ENCODE measurements around the gene PCLO.

Gene PCLO

GRCh38 chr7:82818171-82818570 is 344.5 kb downstream of the PCLO start:
- no peak for DNase-seq (ENCODE audit: low spot score)
- no peak for TF ChIP-seq CTCF (IDR thresholded peaks at IDR 0.05; ENCODE audit: extremely low read depth, insufficient read depth, missing control alignments)
- in situ Hi-C loops (cut with MboI; ENCODE audit: low pct_unique_long_range_greater_than_20kb, low sequenced_read_pairs, unreplicated experiment), result no loop called here

- no peak for TF ChIP-seq CTCF (IDR thresholded peaks at IDR 0.05; ENCODE audit: extremely low read depth, insufficient read depth, missing control alignments)
- no peak for DNase-seq (ENCODE audit: low spot score)
- in situ Hi-C loops (cut with MboI; ENCODE audit: low pct_unique_long_range_greater_than_20kb, low sequenced_read_pairs, unreplicated experiment), result no loop called here
These were observed 346.4 kb downstream of the PCLO start for GRCh38 chr7:82816272-82816671.

- in situ Hi-C loops (cut with MboI; ENCODE audit: low pct_unique_long_range_greater_than_20kb, low sequenced_read_pairs, unreplicated experiment), result no loop called here
- peak; percentile 16 for DNase-seq (ENCODE audit: low spot score)
- TF ChIP-seq CTCF (IDR thresholded peaks at IDR 0.05; ENCODE audit: extremely low read depth, insufficient read depth, missing control alignments), result peak; percentile 72
These were observed 352.0 kb downstream of the PCLO start for GRCh38 chr7:82810558-82811259.

- in situ Hi-C loops (cut with MboI; ENCODE audit: low pct_unique_long_range_greater_than_20kb, low sequenced_read_pairs, unreplicated experiment), result no loop called here
- no peak for DNase-seq (ENCODE audit: low spot score)
- TF ChIP-seq CTCF (IDR thresholded peaks at IDR 0.05; ENCODE audit: extremely low read depth, insufficient read depth, missing control alignments), result no peak
These were observed 354.1 kb downstream of the PCLO start for GRCh38 chr7:82808633-82809032.

- in situ Hi-C loops (cut with MboI; ENCODE audit: low pct_unique_long_range_greater_than_20kb, low sequenced_read_pairs, unreplicated experiment), result no loop called here
- no peak for DNase-seq (ENCODE audit: low spot score)
These were observed 357.1 kb downstream of the PCLO start for GRCh38 chr7:82805527-82805960.

GRCh38 chr7:82803411-82803810 is 359.3 kb downstream of the PCLO start:
- in situ Hi-C loops (cut with MboI; ENCODE audit: low pct_unique_long_range_greater_than_20kb, low sequenced_read_pairs, unreplicated experiment), result no loop called here

More at GRCh38 chr7:82805527-82805960, 357.1 kb downstream of the PCLO start:
- no peak for TF ChIP-seq CTCF (IDR thresholded peaks at IDR 0.05; ENCODE audit: extremely low read depth, insufficient read depth, missing control alignments)

More at GRCh38 chr7:82803411-82803810, 359.3 kb downstream of the PCLO start:
- no peak for DNase-seq (ENCODE audit: low spot score)
- no peak for TF ChIP-seq CTCF (IDR thresholded peaks at IDR 0.05; ENCODE audit: extremely low read depth, insufficient read depth, missing control alignments)

Measured in GM13977 (cell line).